ENCODE measurements around the gene MAP2K5. TPM values are rescaled to one million over a fixed set of nuclear protein-coding genes. Genes with fewer than 3 reads are reported as not detected.

The MAP2K5 gene
- 10 to 100 TPM; 18.0 to 26.7 TPM for total RNA-seq

GRCh38 chr15:67542420-67543347 is at the start of gene MAP2K5:
MAP2K5 (plus strand) TSS chr15:67542703; CDS start chr15:67543336, 633 bp downstream.
- DNase-seq = peak; percentile 90
- CTCF ChIA-PET = interaction anchor here (0.9 kb wide), 1 partner anchor 10 kb away, joined by 4 read pairs; no protein-coding TSS in a partner anchor
- Mint-ChIP-seq H3K4me1 (peaks cover 43% of the 10 kb centered on the region), H3K36me3 (ENCODE audit: low read depth) (peaks cover 3% of the 10 kb centered on the region), H3K27me3 (no peaks in the 10 kb centered on the region), H3K4me3 (peak within 1 kb of the TSS; percentile 82), H3K27ac (peak within 1 kb of the TSS; percentile 95), H3K9me3 (ENCODE audit: low read depth) (no peaks in the 10 kb centered on the region)
- POLR2A ChIA-PET = interaction anchor here (0.7 kb wide), 1 partner anchor 213 kb away, joined by 3 read pairs; no protein-coding TSS in a partner anchor
- peak; percentile 70 for ATAC-seq
- intact Hi-C loops (cut with DNase I, micrococcal nuclease) = loop anchor here (1.0 to 10.0 kb wide), 10 partner anchors 20 to 838 kb away; partner anchors contain the start of genes C15orf61 (in 1 of the 2), FEM1B (in 1 of the 2), PIAS1 (in 1 of the 2) and RNU6-1 (in 1 of the 2)

- Mint-ChIP-seq H3K27me3 (no peaks in the 10 kb centered on the region), H3K27ac (peak overlapping the region; percentile 28), H3K36me3 (ENCODE audit: low read depth) (peaks cover 1% of the 10 kb centered on the region), H3K4me3 (no peak overlapping the region), H3K9me3 (ENCODE audit: low read depth) (no peaks in the 10 kb centered on the region), H3K4me1 (peaks cover 9% of the 10 kb centered on the region)
- POLR2A ChIA-PET = no interaction called here
- ATAC-seq = peak; percentile 65
- CTCF ChIA-PET = interaction anchor here (1.0 to 2.2 kb wide), 3 partner anchors 8 to 38 kb away, joined by 3 to 10 read pairs (median 4); no protein-coding TSS in a partner anchor
- no peak for DNase-seq
- intact Hi-C loops (cut with DNase I, micrococcal nuclease) = loop anchor here in 1 of 2 experiments (1.0 kb wide), 1 partner anchor 36 kb away; no protein-coding TSS in a partner anchor
Observed at GRCh38 chr15:67495585-67495984, 46.9 kb upstream of the MAP2K5 start.

GRCh38 chr15:67501177-67501835 is 41.2 kb upstream of the MAP2K5 start:
- POLR2A ChIA-PET = no interaction called here
- Mint-ChIP-seq H3K9me3 (ENCODE audit: low read depth) (no peaks in the 10 kb centered on the region), H3K27ac (no peak overlapping the region), H3K4me1 (no peaks in the 10 kb centered on the region), H3K36me3 (ENCODE audit: low read depth) (no peaks in the 10 kb centered on the region), H3K4me3 (no peak overlapping the region), H3K27me3 (no peaks in the 10 kb centered on the region)
- CTCF ChIA-PET = interaction anchor here (1.1 to 2.0 kb wide), 3 partner anchors 11 to 334 kb away, joined by 4 to 6 read pairs (median 5); no protein-coding TSS in a partner anchor
- ATAC-seq (no peak), DNase-seq (no peak)
- intact Hi-C loops (cut with DNase I, micrococcal nuclease) = loop anchor here (1.0 to 5.0 kb wide), 2 partner anchors 331 to 333 kb away; no protein-coding TSS in a partner anchor

DNA sequence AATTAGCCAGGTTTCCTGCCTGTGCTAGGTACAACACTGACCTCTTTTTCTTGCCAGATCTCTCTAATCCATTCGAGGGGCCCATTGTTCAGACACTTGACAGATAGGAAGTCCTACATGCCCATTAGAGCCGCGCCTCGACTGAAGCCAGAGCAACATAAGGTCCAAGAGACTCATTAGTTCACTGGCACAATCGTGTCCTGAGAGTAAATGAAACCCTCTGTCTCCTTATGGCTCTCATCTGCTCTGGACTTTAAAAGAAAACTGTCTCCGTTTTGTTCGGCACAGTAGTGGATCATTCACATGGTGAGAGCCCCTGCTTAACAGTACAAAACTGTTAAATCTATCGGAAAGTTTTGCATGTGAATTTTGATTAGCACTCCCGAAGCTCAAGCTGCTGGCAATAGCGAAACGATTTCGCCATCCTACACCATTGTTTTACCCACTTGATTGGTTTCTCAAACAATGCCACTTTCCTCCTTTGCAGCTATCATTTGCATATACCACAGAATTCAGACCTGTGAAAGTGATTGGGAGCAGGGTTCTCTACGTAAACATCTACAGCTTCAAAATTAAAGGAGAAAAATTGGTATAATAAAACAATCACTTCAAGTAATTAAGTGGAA is 40.6 kb upstream of the MAP2K5 start:
- DNase-seq (no peak), ATAC-seq (no peak)
- Mint-ChIP-seq H3K36me3 (ENCODE audit: low read depth) (no peaks in the 10 kb centered on the region), H3K27me3 (no peaks in the 10 kb centered on the region), H3K4me1 (no peaks in the 10 kb centered on the region), H3K9me3 (ENCODE audit: low read depth) (no peaks in the 10 kb centered on the region), H3K27ac (no peak overlapping the region), H3K4me3 (no peak overlapping the region)
- POLR2A ChIA-PET = no interaction called here
- CTCF ChIA-PET = interaction anchor here (1.6 to 2.0 kb wide), 3 partner anchors 16 to 334 kb away, joined by 3 to 6 read pairs (median 4); no protein-coding TSS in a partner anchor
- intact Hi-C loops (cut with DNase I, micrococcal nuclease) = loop anchor here (1.0 to 5.0 kb wide), 2 partner anchors 330 to 332 kb away; no protein-coding TSS in a partner anchor

- ChIA-PET CTCF (interaction anchor here (1.1 kb wide), 1 partner anchor 9 kb away, joined by 4 read pairs; no protein-coding TSS in a partner anchor), POLR2A (no interaction called here)
- Mint-ChIP-seq H3K27ac (no peak overlapping the region), H3K27me3 (no peaks in the 10 kb centered on the region), H3K9me3 (ENCODE audit: low read depth) (no peaks in the 10 kb centered on the region), H3K36me3 (ENCODE audit: low read depth) (peaks cover 5% of the 10 kb centered on the region), H3K4me3 (no peak overlapping the region), H3K4me1 (no peaks in the 10 kb centered on the region)
- ATAC-seq (no peak), DNase-seq (no peak)
- intact Hi-C loops (cut with DNase I, micrococcal nuclease) = loop anchor here in 1 of 2 experiments (5.0 kb wide), 1 partner anchor 328 kb away; no protein-coding TSS in a partner anchor
Observed at GRCh38 chr15:67504056-67504455, 38.4 kb upstream of the MAP2K5 start.

DNA sequence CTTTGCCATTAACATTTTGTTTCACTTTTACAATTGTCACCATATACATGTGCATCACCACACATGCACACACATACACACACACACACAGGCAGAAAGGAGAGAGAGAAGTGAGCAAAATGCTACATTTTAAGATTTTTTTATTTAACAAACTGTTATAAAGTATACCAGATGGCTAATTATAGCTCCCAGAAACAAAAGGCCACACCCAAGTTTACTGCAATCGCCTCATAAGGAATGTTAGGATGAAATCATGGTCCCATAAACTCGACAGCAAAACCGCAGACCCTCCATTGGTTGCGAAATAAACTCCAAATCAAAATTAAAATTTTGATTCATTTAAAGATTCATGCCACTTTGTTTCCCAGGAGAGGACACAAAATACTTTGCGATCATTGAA is 37.7 kb upstream of the MAP2K5 start:
- peaks cover 5% of the 10 kb centered on the region for H3K36me3 Mint-ChIP-seq (ENCODE audit: low read depth)
- POLR2A ChIA-PET = no interaction called here
- DNase-seq = no peak
- no peaks in the 10 kb centered on the region for H3K4me1 Mint-ChIP-seq
- H3K27me3 Mint-ChIP-seq = no peaks in the 10 kb centered on the region
- CTCF ChIA-PET = no interaction called here
- ATAC-seq = no peak
- H3K9me3 Mint-ChIP-seq (ENCODE audit: low read depth) = no peaks in the 10 kb centered on the region
- no peak overlapping the region for H3K4me3 Mint-ChIP-seq
- no peak overlapping the region for H3K27ac Mint-ChIP-seq
- intact Hi-C loops (cut with DNase I, micrococcal nuclease) = loop anchor here in 1 of 2 experiments (5.0 kb wide), 1 partner anchor 328 kb away; no protein-coding TSS in a partner anchor

DNA sequence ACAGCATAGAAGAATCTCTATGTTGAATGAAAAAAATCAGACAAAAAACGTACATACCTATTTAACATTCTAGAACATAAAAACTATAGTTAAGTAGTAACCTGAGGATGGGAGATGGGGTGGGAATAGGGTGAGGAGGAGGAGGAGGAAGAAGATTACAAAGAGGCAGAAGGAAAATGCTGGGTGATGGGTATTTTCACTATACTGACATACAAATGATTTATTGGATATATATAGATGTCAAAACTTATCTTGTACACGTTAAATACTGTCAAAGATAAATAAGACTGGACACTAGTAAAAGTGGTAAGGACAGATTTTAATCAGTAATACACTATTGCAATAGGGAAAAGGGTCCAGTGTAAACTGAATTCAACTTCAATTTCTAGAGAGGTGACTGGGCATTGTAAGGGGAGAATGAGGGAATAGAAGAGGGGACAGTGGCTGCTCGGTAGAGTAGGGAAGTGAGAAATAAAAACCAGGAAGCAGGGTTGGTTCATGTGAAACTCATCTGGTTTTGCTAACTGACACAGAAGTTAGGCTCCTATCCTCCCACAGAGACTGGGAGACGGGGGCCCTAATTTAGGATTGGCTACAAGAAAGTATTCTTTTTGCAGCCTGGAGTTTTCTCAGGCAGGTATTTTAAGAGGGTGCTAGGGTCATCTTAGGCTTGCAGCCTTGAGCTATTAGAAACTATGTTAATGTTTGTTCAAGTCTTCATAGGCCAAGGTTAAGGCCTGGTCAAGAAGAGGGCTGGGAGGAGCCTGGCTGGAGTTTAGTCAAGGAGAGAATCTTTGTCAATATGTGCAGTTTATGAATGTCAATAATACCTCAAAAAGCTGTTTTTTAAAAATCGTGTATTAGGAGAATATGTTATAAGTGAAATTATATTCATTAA is 36.6 kb upstream of the MAP2K5 start:
- POLR2A ChIA-PET = no interaction called here
- no peak overlapping the region for H3K27ac Mint-ChIP-seq
- no peak for ATAC-seq
- no peaks in the 10 kb centered on the region for H3K9me3 Mint-ChIP-seq (ENCODE audit: low read depth)
- no peaks in the 10 kb centered on the region for H3K27me3 Mint-ChIP-seq
- CTCF ChIA-PET = interaction anchor here (1.3 to 2.5 kb wide), 2 partner anchors 15 to 330 kb away, joined by 3 to 5 read pairs; partner anchors contain the start of gene C15orf61
- H3K4me3 Mint-ChIP-seq = no peak overlapping the region
- peaks cover 5% of the 10 kb centered on the region for H3K36me3 Mint-ChIP-seq (ENCODE audit: low read depth)
- H3K4me1 Mint-ChIP-seq = no peaks in the 10 kb centered on the region
- no peak for DNase-seq
- intact Hi-C loops (cut with DNase I, micrococcal nuclease) = no loop called here

GRCh38 chr15:67506775-67507747 is 35.4 kb upstream of the MAP2K5 start:
- no peak for DNase-seq
- Mint-ChIP-seq H3K4me1 (peaks cover 3% of the 10 kb centered on the region), H3K27me3 (no peaks in the 10 kb centered on the region), H3K36me3 (ENCODE audit: low read depth) (peaks cover 8% of the 10 kb centered on the region), H3K27ac (no peak overlapping the region), H3K9me3 (ENCODE audit: low read depth) (no peaks in the 10 kb centered on the region), H3K4me3 (no peak overlapping the region)
- no peak for ATAC-seq
- CTCF ChIA-PET = interaction anchor here (0.6 to 2.5 kb wide), 3 partner anchors 14 to 329 kb away, joined by 3 to 5 read pairs (median 3); partner anchors contain the start of gene C15orf61
- intact Hi-C loops (cut with DNase I, micrococcal nuclease) = no loop called here
- POLR2A ChIA-PET = no interaction called here

- H3K4me1 Mint-ChIP-seq = peaks cover 3% of the 10 kb centered on the region
Observed at GRCh38 chr15:67508407-67508806, 34.1 kb upstream of the MAP2K5 start.

More at GRCh38 chr15:67508407-67508806, 34.1 kb upstream of the MAP2K5 start:
- H3K36me3 Mint-ChIP-seq (ENCODE audit: low read depth) = peaks cover 15% of the 10 kb centered on the region
- H3K27ac Mint-ChIP-seq = no peak overlapping the region
- no peak overlapping the region for H3K4me3 Mint-ChIP-seq
- DNase-seq (no peak), ATAC-seq (no peak)
- no peaks in the 10 kb centered on the region for H3K9me3 Mint-ChIP-seq (ENCODE audit: low read depth)
- CTCF ChIA-PET = interaction anchor here (2.5 kb wide), 1 partner anchor 327 kb away, joined by 5 read pairs; no protein-coding TSS in a partner anchor
- POLR2A ChIA-PET = no interaction called here
- intact Hi-C loops (cut with DNase I, micrococcal nuclease) = no loop called here
- no peaks in the 10 kb centered on the region for H3K27me3 Mint-ChIP-seq
